HG03045 (cell line): ENCODE measurements around the gene TNNI3K.

Experiments
- ATAC-seq: cut with Tn5 transposase; IDR thresholded peaks from one replicate; pipeline ENCODE4 v1.9.1; 2021; ENCODE audit warnings: mild to moderate bottlenecking, moderate library complexity; ENCODE audit not compliant: unreplicated experiment

TNNI3K gene

DNA sequence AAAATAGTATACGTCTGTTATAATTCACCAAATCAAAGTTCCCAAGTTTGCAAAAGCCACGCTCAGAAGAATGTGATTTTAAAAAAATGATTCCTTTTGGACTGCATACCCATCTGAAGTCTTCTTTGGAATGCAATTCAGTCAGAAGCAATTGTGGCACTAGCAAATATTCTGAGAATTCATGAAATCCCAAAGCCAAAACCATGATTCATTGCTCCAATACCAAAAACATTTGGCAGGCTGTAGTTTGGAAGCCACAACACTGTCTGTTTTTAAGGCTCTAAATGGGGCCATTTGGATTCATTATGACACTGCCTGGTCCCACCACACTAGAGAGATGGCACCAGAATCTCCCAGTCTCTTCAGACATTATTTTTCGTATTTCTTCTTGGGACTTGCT, 299.1 kb downstream of the TNNI3K start:
- ATAC-seq = no peak

DNA sequence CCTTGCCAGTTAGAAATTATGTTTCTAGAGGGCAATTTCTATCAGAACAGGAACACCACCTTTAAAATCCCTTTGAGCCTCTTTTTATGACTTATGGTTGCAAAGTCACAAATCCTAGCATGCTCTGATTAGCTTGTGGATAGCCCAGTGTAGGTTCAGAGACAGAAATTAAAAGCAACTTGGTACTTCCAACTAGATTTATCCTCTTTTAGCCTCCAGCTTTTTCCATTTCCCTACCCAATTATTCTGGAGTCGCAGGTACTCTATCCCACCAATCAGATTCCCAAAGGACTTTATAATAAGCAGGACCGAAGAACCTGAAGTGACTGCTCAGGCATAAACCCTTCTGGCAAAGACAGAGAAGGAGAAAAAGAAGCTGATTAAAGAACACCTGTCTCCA, 310.6 kb downstream of the TNNI3K start:
- no peak for ATAC-seq

- ATAC-seq = no peak
Measured at GRCh38 chr1:74548961-74549750, 314.0 kb downstream of the TNNI3K start.

- ATAC-seq = no peak
Measured at GRCh38 chr1:74549932-74550331, 314.7 kb downstream of the TNNI3K start.

DNA sequence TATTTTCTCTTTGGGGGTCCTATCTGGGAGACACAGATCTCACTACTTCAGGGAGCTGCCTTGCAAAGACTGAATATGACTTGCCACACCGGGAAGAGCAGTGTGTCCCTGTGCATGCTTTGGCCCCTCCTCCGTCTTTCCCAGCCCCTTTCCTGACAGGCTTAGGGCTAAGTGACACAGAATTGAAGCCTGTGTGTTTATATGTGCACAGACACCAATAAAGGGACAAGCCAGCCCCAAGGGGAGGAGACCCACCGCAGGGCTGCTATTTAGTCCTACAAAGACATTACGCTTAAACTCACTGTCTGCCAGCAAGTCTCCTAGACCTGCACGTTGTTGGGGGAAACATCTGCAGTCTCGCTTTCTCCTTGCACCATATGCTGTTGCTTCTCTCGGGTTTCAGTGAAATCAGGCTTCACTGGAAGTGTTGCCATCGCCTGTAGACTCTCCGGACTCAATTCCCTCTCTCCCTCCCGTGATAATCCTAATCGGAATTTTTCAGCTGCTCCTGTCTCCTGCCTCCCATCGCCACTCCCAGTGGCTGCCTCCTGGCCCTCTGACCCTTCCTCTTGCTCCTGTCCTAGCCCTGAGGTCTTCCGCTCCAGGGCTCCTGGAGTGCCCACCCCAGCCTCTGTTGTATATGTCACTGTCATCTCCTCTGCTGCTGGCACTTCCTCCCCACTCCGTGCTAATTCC, 335.8 kb downstream of the TNNI3K start:
- no peak for ATAC-seq

DNA sequence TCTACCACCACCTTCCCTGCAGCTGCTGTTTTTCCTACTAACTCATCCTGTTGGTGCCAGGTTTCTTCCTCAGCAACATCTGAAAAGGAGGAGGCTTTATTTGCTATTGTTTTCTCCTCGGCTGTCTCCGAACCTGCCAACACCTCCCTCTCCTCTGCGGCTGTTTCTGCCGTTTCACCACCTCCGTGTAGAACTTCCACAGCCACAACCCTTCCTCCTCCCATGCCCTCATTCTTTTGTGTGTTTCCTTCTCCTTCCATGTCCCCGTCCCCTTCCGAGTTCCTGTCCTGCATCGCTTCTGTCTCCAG, 336.3 kb downstream of the TNNI3K start:
- no peak for ATAC-seq

GRCh38 chr1:74571891-74572290, 336.7 kb downstream of the TNNI3K start:
- ATAC-seq = no peak

- ATAC-seq = no peak
Measured at GRCh38 chr1:74578101-74578500, 342.9 kb downstream of the TNNI3K start.

DNA sequence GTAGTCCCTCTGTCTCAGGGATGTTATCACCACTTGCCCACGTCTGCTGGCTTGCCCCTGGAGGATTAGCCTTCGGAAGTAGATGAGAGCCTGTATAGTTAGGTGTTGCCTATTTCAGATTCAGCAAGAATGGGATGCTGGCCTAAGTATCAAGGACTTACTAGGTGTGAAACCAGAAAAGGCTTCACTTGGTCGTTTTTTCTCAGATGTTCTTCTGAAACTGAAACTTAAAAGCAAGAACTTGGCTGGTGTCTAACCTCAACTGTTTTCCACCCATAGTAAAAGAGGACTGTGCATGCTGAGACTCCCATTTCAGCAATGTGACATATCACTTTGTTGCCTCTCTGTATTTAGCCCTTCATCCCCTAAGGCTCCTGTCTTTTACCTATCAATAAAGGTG, 344.2 kb downstream of the TNNI3K start:
- peak; percentile 100 for ATAC-seq

DNA sequence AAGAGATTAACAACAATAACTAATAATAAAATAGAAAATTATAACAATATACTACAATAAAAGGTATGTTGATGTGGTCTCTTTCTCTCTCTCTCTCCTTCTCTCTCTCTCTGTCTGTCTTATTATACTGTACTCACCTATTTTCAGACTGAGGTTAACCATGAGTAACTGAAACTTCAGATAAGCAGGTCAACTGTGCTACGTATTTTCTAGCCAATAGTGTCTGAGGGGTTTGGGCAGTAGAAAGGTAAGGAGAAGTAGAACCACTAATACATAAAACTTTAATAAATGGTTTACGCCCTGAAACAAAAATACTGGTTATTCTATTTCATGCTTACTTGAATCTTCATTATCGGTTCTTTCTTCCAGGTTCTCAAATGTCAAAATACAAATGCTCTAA, 348.2 kb downstream of the TNNI3K start:
- ATAC-seq = no peak

GRCh38 chr1:74584185-74584584, 349.0 kb downstream of the TNNI3K start:
- ATAC-seq = no peak

DNA sequence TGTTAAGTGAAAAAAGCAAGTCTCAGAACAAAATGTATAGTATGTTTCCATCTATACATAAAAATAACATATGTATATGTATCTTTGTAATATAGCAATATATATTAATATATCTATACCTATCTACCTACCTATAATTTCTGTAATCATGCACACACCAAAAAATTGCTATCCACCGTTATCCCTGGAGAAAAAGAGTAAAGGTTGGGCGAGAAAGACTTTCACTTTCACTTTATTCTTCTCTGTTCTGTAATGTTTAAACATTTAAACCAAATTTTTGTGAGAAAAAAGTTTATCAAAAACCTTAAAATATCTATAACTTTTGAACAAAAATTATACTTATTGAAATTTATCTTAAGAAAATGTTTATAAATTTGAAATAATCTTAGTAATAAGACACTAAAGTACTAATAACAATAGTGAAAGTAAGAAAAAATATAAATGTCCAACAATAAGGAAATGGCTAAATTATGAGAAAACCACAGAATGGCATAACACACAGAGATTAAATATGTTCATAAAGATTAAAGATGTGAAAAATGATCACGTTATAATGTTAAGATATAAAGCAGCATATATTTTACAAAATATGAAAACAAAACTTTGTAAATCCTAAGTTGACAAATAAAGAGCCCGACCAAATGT, 351.2 kb downstream of the TNNI3K start:
- no peak for ATAC-seq

- no peak for ATAC-seq
Measured at GRCh38 chr1:74587888-74588287, 352.7 kb downstream of the TNNI3K start.

- no peak for ATAC-seq
Measured at GRCh38 chr1:74590288-74590687, 355.1 kb downstream of the TNNI3K start.

GRCh38 chr1:74591949-74592348, 356.8 kb downstream of the TNNI3K start:
- no peak for ATAC-seq

- no peak for ATAC-seq
Measured at GRCh38 chr1:74592580-74593355, 357.6 kb downstream of the TNNI3K start.
